ENCODE measurements around the gene NARS2.
A peak's percentile ranks its signal among the peaks of the same experiment; 100 is the strongest.

NARS2 gene

DNA sequence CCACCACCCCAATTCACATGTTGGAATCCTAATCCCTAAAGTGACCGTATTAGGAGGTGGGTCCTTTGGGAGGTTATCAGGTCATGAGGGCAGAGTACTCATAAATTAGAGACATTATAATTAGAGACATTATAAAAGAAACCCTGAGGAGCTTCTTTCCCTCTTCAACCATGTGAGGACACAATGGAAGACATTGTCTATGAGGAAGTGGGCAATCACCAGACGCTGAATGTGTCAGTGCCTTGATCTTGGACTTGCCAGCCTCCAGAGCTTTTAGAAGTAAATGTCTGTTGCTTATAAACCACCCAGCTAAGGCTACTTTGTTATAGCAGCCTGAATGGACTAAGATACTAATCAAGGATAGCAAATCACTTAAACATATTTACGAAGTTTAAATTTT lies 171.8 kb downstream of the NARS2 start:
- Histone ChIP-seq H3K4me2 (ENCODE audit: low read length) (no peak overlapping the region), H3K4ac (ENCODE audit: low read depth, low read length) (peak overlapping the region; percentile 76), H4K8ac (ENCODE audit: low read depth, low read length) (no peak overlapping the region), H2AK5ac (ENCODE audit: low read length) (no peak overlapping the region), H3K14ac (ENCODE audit: low read length) (no peak overlapping the region), H4K91ac (ENCODE audit: low read depth, low read length) (no peak overlapping the region), H3K4me3 (ENCODE audit: low read depth, low read length) (no peak overlapping the region), H3K79me1 (ENCODE audit: low read length) (peaks cover 19% of the 10 kb centered on the region), H3K18ac (ENCODE audit: low read length) (no peak overlapping the region), H3K27ac (ENCODE audit: low read depth, low read length) (no peak overlapping the region), H3K79me2 (ENCODE audit: control insufficient read depth, insufficient read depth, low read length, poor library complexity) (peaks cover 26% of the 10 kb centered on the region), H2AFZ (ENCODE audit: insufficient read depth, low read length, poor library complexity) (no peak overlapping the region), H2BK120ac (ENCODE audit: insufficient read depth, low read length, poor library complexity) (no peak overlapping the region), H3K23ac (ENCODE audit: low read length) (no peak overlapping the region), H2BK12ac (ENCODE audit: low read length) (no peak overlapping the region), H3K4me1 (ENCODE audit: control insufficient read depth in 1 of 2, insufficient read depth in 2 of 2, low read length in 2 of 2) (peaks cover 13 to 29% of the 10 kb centered on the region in 2 experiments), H3K27me3 (ENCODE audit: insufficient read depth, low read length) (no peaks in the 10 kb centered on the region), H2BK5ac (ENCODE audit: low read depth, low read length, poor library complexity) (no peak overlapping the region), H3K36me3 (ENCODE audit: control insufficient read depth in 1 of 2, insufficient read depth in 2 of 2, low read length in 2 of 2) (peaks cover 0 to 3% of the 10 kb centered on the region in 2 experiments), H3K9ac (ENCODE audit: low read length) (no peak overlapping the region), H4K12ac (ENCODE audit: low read depth, low read length) (no peak overlapping the region), H3K9me3 (ENCODE audit: insufficient read depth, low read depth, low read length) (peaks cover 2% of the 10 kb centered on the region)
- no peak for DNase-seq
- WGBS (ENCODE audit: extremely low coverage, insufficient coverage, insufficient read length): no CpG with 5 or more reads among the region's 3 CpGs

DNA sequence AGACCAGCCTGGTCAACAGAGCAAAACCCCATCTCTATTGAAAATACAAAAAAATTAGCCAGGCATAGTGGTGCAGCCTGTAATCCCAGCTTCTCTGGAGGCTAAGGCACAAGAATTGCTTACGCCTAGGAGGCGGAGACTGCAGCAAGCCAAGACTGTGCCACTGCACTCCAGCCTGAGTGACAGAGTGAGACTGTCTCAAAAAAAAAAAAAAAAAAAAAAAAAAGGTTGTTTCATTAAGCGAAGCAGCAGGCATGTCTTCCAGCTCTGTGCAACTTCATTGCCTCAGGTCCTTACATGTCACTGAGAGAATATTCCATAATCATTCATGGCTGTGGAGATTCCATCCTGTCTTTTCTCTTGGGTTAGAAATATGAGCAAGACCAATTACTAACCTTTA lies 174.0 kb downstream of the NARS2 start:
- DNase-seq: no peak
- Histone ChIP-seq H4K12ac (ENCODE audit: low read depth, low read length) (no peak overlapping the region), H3K79me2 (ENCODE audit: control insufficient read depth, insufficient read depth, low read length, poor library complexity) (peaks cover 20% of the 10 kb centered on the region), H3K27ac (ENCODE audit: low read depth, low read length) (peak overlapping the region; percentile 71), H3K4me1 (ENCODE audit: control insufficient read depth in 1 of 2, insufficient read depth in 2 of 2, low read length in 2 of 2) (peaks cover 7 to 27% of the 10 kb centered on the region in 2 experiments), H2BK120ac (ENCODE audit: insufficient read depth, low read length, poor library complexity) (peak overlapping the region; percentile 48), H4K91ac (ENCODE audit: low read depth, low read length) (no peak overlapping the region), H3K18ac (ENCODE audit: low read length) (no peak overlapping the region), H2BK5ac (ENCODE audit: low read depth, low read length, poor library complexity) (peak overlapping the region; percentile 46), H3K9ac (ENCODE audit: low read length) (no peak overlapping the region), H2AK5ac (ENCODE audit: low read length) (no peak overlapping the region), H2BK12ac (ENCODE audit: low read length) (no peak overlapping the region), H3K4ac (ENCODE audit: low read depth, low read length) (peak overlapping the region; percentile 80), H3K23ac (ENCODE audit: low read length) (no peak overlapping the region), H3K79me1 (ENCODE audit: low read length) (peaks cover 15% of the 10 kb centered on the region), H3K36me3 (ENCODE audit: control insufficient read depth in 1 of 2, insufficient read depth in 2 of 2, low read length in 2 of 2) (peaks cover 0 to under 1% of the 10 kb centered on the region in 2 experiments), H3K4me3 (ENCODE audit: low read depth, low read length) (no peak overlapping the region), H3K27me3 (ENCODE audit: insufficient read depth, low read length) (no peaks in the 10 kb centered on the region), H3K14ac (ENCODE audit: low read length) (no peak overlapping the region), H4K8ac (ENCODE audit: low read depth, low read length) (peak overlapping the region; percentile 70), H2AFZ (ENCODE audit: insufficient read depth, low read length, poor library complexity) (no peak overlapping the region), H3K9me3 (ENCODE audit: insufficient read depth, low read depth, low read length) (peaks cover under 1% of the 10 kb centered on the region), H3K4me2 (ENCODE audit: low read length) (no peak overlapping the region)
- WGBS (ENCODE audit: extremely low coverage, insufficient coverage, insufficient read length): no CpG with 5 or more reads among the region's 3 CpGs

DNA sequence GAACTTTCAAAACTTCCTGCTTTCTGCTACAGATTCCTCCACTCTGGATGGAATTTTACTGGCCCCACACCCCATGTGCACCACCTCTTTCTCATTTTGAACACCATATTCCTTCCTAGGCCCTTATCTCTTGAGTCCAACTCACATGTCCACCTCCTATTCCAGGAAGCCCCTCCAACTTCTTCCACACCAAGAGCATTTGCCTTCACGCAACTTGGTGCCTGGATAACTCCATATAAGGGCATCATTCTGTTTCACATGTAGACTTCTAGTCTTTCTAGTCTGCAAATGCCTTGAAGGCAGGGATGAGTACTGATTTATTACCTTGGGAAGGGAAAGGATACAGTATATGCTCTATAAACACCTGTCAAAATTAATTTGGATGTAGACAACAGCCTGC lies 174.5 kb downstream of the NARS2 start:
- H4K91ac ChIP-seq (ENCODE audit: low read depth, low read length): peak overlapping the region; percentile 57
- peaks cover 7 to 27% of the 10 kb centered on the region in 2 experiments for H3K4me1 ChIP-seq (ENCODE audit: control insufficient read depth in 1 of 2, insufficient read depth in 2 of 2, low read length in 2 of 2)
- H2BK12ac ChIP-seq (ENCODE audit: low read length): peak overlapping the region; percentile 82
- H3K18ac ChIP-seq (ENCODE audit: low read length): peak overlapping the region; percentile 46
- no peak overlapping the region for H3K23ac ChIP-seq (ENCODE audit: low read length)
- no peak overlapping the region for H3K4me2 ChIP-seq (ENCODE audit: low read length)
- no CpG with 5 or more reads among the region's 1 CpG for WGBS (ENCODE audit: extremely low coverage, insufficient coverage, insufficient read length)
- no peak overlapping the region for H4K8ac ChIP-seq (ENCODE audit: low read depth, low read length)
- H3K9ac ChIP-seq (ENCODE audit: low read length): no peak overlapping the region
- no peaks in the 10 kb centered on the region for H3K27me3 ChIP-seq (ENCODE audit: insufficient read depth, low read length)
- peak overlapping the region; percentile 76 for H3K4ac ChIP-seq (ENCODE audit: low read depth, low read length)
- no peak overlapping the region for H4K12ac ChIP-seq (ENCODE audit: low read depth, low read length)
- H2AFZ ChIP-seq (ENCODE audit: insufficient read depth, low read length, poor library complexity): no peak overlapping the region
- H3K79me1 ChIP-seq (ENCODE audit: low read length): peaks cover 14% of the 10 kb centered on the region
- H3K9me3 ChIP-seq (ENCODE audit: insufficient read depth, low read depth, low read length): no peaks in the 10 kb centered on the region
- peaks cover 18% of the 10 kb centered on the region for H3K79me2 ChIP-seq (ENCODE audit: control insufficient read depth, insufficient read depth, low read length, poor library complexity)
- H2BK120ac ChIP-seq (ENCODE audit: insufficient read depth, low read length, poor library complexity): peak overlapping the region; percentile 76
- H3K36me3 ChIP-seq (ENCODE audit: control insufficient read depth in 1 of 2, insufficient read depth in 2 of 2, low read length in 2 of 2): no peaks in the 10 kb centered on the region
- DNase-seq: no peak
- peak overlapping the region; percentile 61 for H2BK5ac ChIP-seq (ENCODE audit: low read depth, low read length, poor library complexity)
- peak overlapping the region; percentile 80 for H3K14ac ChIP-seq (ENCODE audit: low read length)
- H3K27ac ChIP-seq (ENCODE audit: low read depth, low read length): peak overlapping the region; percentile 61
- no peak overlapping the region for H2AK5ac ChIP-seq (ENCODE audit: low read length)
- H3K4me3 ChIP-seq (ENCODE audit: low read depth, low read length): no peak overlapping the region

DNA sequence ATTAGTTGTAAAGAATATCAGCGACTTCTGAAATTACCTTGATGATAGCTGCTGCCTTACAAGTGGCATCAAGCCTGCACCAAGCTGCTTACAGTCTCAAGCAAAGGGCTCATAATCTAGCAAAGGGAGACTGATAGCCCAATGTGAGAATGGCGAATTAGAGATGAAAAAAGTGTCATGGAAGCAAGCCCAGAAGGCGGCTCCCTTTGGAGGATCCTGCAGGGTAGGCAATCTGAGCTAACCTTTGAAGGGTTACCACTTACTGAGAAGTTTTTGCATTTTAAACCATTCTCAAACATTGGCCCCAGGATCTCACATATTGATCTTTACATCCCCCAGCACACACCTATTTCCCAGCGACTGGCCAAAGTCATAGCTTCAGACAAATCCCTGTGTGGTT lies 175.5 kb downstream of the NARS2 start:
- H3K4ac ChIP-seq (ENCODE audit: low read depth, low read length): peak overlapping the region; percentile 76

More for the DNA sequence above, 175.5 kb downstream of the NARS2 start:
- H2BK12ac ChIP-seq (ENCODE audit: low read length): no peak overlapping the region
- H3K4me3 ChIP-seq (ENCODE audit: low read depth, low read length): no peak overlapping the region
- WGBS (ENCODE audit: extremely low coverage, insufficient coverage, insufficient read length): no CpG with 5 or more reads among the region's 4 CpGs
- peaks cover 9 to 30% of the 10 kb centered on the region in 2 experiments for H3K4me1 ChIP-seq (ENCODE audit: control insufficient read depth in 1 of 2, insufficient read depth in 2 of 2, low read length in 2 of 2)
- H3K14ac ChIP-seq (ENCODE audit: low read length): no peak overlapping the region
- no peaks in the 10 kb centered on the region for H3K27me3 ChIP-seq (ENCODE audit: insufficient read depth, low read length)
- peak overlapping the region; percentile 9 for H2BK5ac ChIP-seq (ENCODE audit: low read depth, low read length, poor library complexity)
- peaks cover 23% of the 10 kb centered on the region for H3K79me2 ChIP-seq (ENCODE audit: control insufficient read depth, insufficient read depth, low read length, poor library complexity)
- no peak overlapping the region for H3K18ac ChIP-seq (ENCODE audit: low read length)
- H2BK120ac ChIP-seq (ENCODE audit: insufficient read depth, low read length, poor library complexity): peak overlapping the region; percentile 5
- no peak overlapping the region for H4K91ac ChIP-seq (ENCODE audit: low read depth, low read length)
- no peak overlapping the region for H3K4me2 ChIP-seq (ENCODE audit: low read length)
- H3K36me3 ChIP-seq (ENCODE audit: control insufficient read depth in 1 of 2, insufficient read depth in 2 of 2, low read length in 2 of 2): peaks cover 0 to 4% of the 10 kb centered on the region in 2 experiments
- H3K27ac ChIP-seq (ENCODE audit: low read depth, low read length): no peak overlapping the region
- H4K12ac ChIP-seq (ENCODE audit: low read depth, low read length): no peak overlapping the region
- no peak overlapping the region for H3K23ac ChIP-seq (ENCODE audit: low read length)
- H2AFZ ChIP-seq (ENCODE audit: insufficient read depth, low read length, poor library complexity): no peak overlapping the region
- DNase-seq: no peak
- peaks cover 17% of the 10 kb centered on the region for H3K79me1 ChIP-seq (ENCODE audit: low read length)
- no peak overlapping the region for H4K8ac ChIP-seq (ENCODE audit: low read depth, low read length)
- no peak overlapping the region for H3K9ac ChIP-seq (ENCODE audit: low read length)
- H2AK5ac ChIP-seq (ENCODE audit: low read length): no peak overlapping the region
- no peaks in the 10 kb centered on the region for H3K9me3 ChIP-seq (ENCODE audit: insufficient read depth, low read depth, low read length)

All from trophoblast cell (in vitro differentiated cells and primary cell).